SK-N-MC (cell line): ENCODE results near the gene ADAMTS18.

Experiments
- DNase-seq: peaks from one replicate; pipeline ENCODE4 v3.0.0-alpha.2; 2011; ENCODE audit warnings: low read depth, low spot score
- H3K27ac ChIP-seq: fragments of 200-600 bp; sonication (generic); 2 replicates; pipeline ENCODE4 v1.5.1; 2016; ENCODE audit warnings: mixed run types
- H3K36me3 ChIP-seq: fragments of 200-600 bp; sonication (generic); 2 replicates; pipeline ENCODE4 v1.6.1; 2017; ENCODE audit warnings: antibody characterized with exemption, low read length, mixed read lengths; ENCODE audit not compliant: insufficient read depth
- H3K4me3 ChIP-seq: fragments of 200-600 bp; sonication (generic); 2 replicates; pipeline ENCODE4 v1.5.1; 2016
- H3K9ac ChIP-seq: fragments of 200-600 bp; sonication (generic); 2 replicates; pipeline ENCODE4 v1.8.0; 2017; ENCODE audit warnings: mixed run types, mixed read lengths; ENCODE audit not compliant: insufficient read length
- H3K9me3 ChIP-seq: fragments of 200-600 bp; sonication (generic); 2 replicates; pipeline ENCODE4 v1.6.1; 2017; ENCODE audit warnings: low read depth, mild to moderate bottlenecking, antibody characterized with exemption, low read length, moderate library complexity, mixed read lengths
- EZH2 ChIP-seq: fragments of 200-600 bp; sonication (generic); IDR thresholded peaks from one replicate; pipeline ENCODE4 v1.6.1; 2017; ENCODE audit warnings: antibody characterized with exemption
- FOXP2 ChIP-seq: optimal IDR thresholded peaks from 2 replicates; pipeline ENCODE3; 2011; ENCODE audit warnings: mild to moderate bottlenecking, moderate library complexity; ENCODE audit not compliant: insufficient read depth; ENCODE audit errors: extremely low read length, control extremely low read depth
- POLR2AphosphoS5 ChIP-seq: IDR thresholded peaks from 2 replicates; pipeline ENCODE4 v1.6.1; 2012; ENCODE audit warnings: mild to moderate bottlenecking, low read depth, low read length, borderline replicate concordance

Gene ADAMTS18

GRCh38 chr16:77300256-77300655, 134.6 kb downstream of the ADAMTS18 start:
- Histone ChIP-seq H3K27ac (no peak overlapping the region), H3K9me3 (no peaks in the 10 kb centered on the region), H3K4me3 (no peak overlapping the region), H3K9ac (no peak overlapping the region), H3K36me3 (no peaks in the 10 kb centered on the region)
- TF ChIP-seq FOXP2, result no peak
- TF ChIP-seq POLR2AphosphoS5, result no peak
- DNase-seq, result no peak

GRCh38 chr16:77299395-77299794, 135.4 kb downstream of the ADAMTS18 start:
- TF ChIP-seq FOXP2 (no peak), EZH2 (no peak), POLR2AphosphoS5 (no peak)
- H3K9me3 ChIP-seq, result no peaks in the 10 kb centered on the region
- no peak for DNase-seq
- no peaks in the 10 kb centered on the region for H3K36me3 ChIP-seq
- no peak overlapping the region for H3K9ac ChIP-seq
- no peak overlapping the region for H3K27ac ChIP-seq
- H3K4me3 ChIP-seq, result no peak overlapping the region

- no peaks in the 10 kb centered on the region for H3K9me3 ChIP-seq
- no peak overlapping the region for H3K4me3 ChIP-seq
- DNase-seq, result no peak
- no peak overlapping the region for H3K9ac ChIP-seq
- no peak overlapping the region for H3K27ac ChIP-seq
- H3K36me3 ChIP-seq, result no peaks in the 10 kb centered on the region
- TF ChIP-seq EZH2 (no peak), FOXP2 (no peak), POLR2AphosphoS5 (no peak)
These were observed 136.1 kb downstream of the ADAMTS18 start for GRCh38 chr16:77298418-77299360.

- no peaks in the 10 kb centered on the region for H3K9me3 ChIP-seq
- H3K4me3 ChIP-seq, result no peak overlapping the region
- H3K27ac ChIP-seq, result no peak overlapping the region
- no peak for TF ChIP-seq EZH2
- TF ChIP-seq POLR2AphosphoS5, result no peak
- no peak for TF ChIP-seq FOXP2
- no peaks in the 10 kb centered on the region for H3K36me3 ChIP-seq
- DNase-seq, result no peak
- H3K9ac ChIP-seq, result no peak overlapping the region
These were observed 136.8 kb downstream of the ADAMTS18 start for GRCh38 chr16:77297996-77298395.

- H3K27ac ChIP-seq, result no peak overlapping the region
- no peak for DNase-seq
- TF ChIP-seq FOXP2 (no peak), EZH2 (no peak), POLR2AphosphoS5 (no peak)
These were observed 138.9 kb downstream of the ADAMTS18 start for GRCh38 chr16:77295896-77296295.

GRCh38 chr16:77290451-77291115, 144.3 kb downstream of the ADAMTS18 start:
- no peaks in the 10 kb centered on the region for H3K36me3 ChIP-seq
- H3K27ac ChIP-seq, result no peak overlapping the region
- DNase-seq, result no peak
- TF ChIP-seq FOXP2, result no peak
- no peak for TF ChIP-seq POLR2AphosphoS5
- TF ChIP-seq EZH2, result no peak
- no peak overlapping the region for H3K4me3 ChIP-seq
- H3K9ac ChIP-seq, result no peak overlapping the region
- H3K9me3 ChIP-seq, result no peaks in the 10 kb centered on the region

More at GRCh38 chr16:77295896-77296295, 138.9 kb downstream of the ADAMTS18 start:
- Histone ChIP-seq H3K36me3 (no peaks in the 10 kb centered on the region), H3K9ac (no peak overlapping the region), H3K4me3 (no peak overlapping the region), H3K9me3 (no peaks in the 10 kb centered on the region)

GRCh38 chr16:77289331-77289809, 145.5 kb downstream of the ADAMTS18 start:
- Histone ChIP-seq H3K27ac (no peak overlapping the region), H3K4me3 (no peak overlapping the region), H3K9ac (no peak overlapping the region), H3K36me3 (no peaks in the 10 kb centered on the region), H3K9me3 (no peaks in the 10 kb centered on the region)
- no peak for DNase-seq
- TF ChIP-seq POLR2AphosphoS5 (no peak), FOXP2 (no peak), EZH2 (no peak)

- Histone ChIP-seq H3K4me3 (no peak overlapping the region), H3K9me3 (no peaks in the 10 kb centered on the region), H3K27ac (no peak overlapping the region), H3K36me3 (no peaks in the 10 kb centered on the region), H3K9ac (no peak overlapping the region)
- no peak for DNase-seq
- no peak for TF ChIP-seq EZH2
- TF ChIP-seq FOXP2, result no peak
- no peak for TF ChIP-seq POLR2AphosphoS5
These were observed 146.6 kb downstream of the ADAMTS18 start for GRCh38 chr16:77288222-77288621.
